ENCODE measurements around the gene AQP10.
"Not testable (repeated sequence)": the region's sequence is repeated elsewhere in the genome, so short reads cannot be mapped to it uniquely, and the experiment has no call there.

Gene AQP10

GRCh38 chr1:154290921-154291320 lies 30.0 kb upstream of the AQP10 start:
- TF ChIP-seq CTCF (IDR thresholded peaks at IDR 0.05; ENCODE audit: low read depth, low read length) = no peak

GRCh38 chr1:154295408-154296235 lies 25.3 kb upstream of the AQP10 start:
- peak in 1 of 2 donors; percentile 12 for DNase-seq (ENCODE audit: low read depth in 2 of 2)
- TF ChIP-seq CTCF (IDR thresholded peaks at IDR 0.05; ENCODE audit: low read depth, low read length) = no peak
- no peak overlapping the region for H3K4me3 ChIP-seq (replicated peaks in 1 of 2; ENCODE audit: low read depth in 2 of 2, low read length in 2 of 2)

More at GRCh38 chr1:154290921-154291320, 30.0 kb upstream of the AQP10 start:
- H3K4me3 ChIP-seq (replicated peaks in 1 of 2; ENCODE audit: low read depth in 2 of 2, low read length in 2 of 2) = no peak overlapping the region
- DNase-seq (ENCODE audit: low read depth in 2 of 2) = no peak

GRCh38 chr1:154301582-154301981 lies 19.3 kb upstream of the AQP10 start:
- no peak for TF ChIP-seq CTCF (IDR thresholded peaks at IDR 0.05; ENCODE audit: low read depth, low read length)
- no peak for DNase-seq (ENCODE audit: low read depth in 2 of 2)
- no peak overlapping the region for H3K4me3 ChIP-seq (replicated peaks in 1 of 2; ENCODE audit: low read depth in 2 of 2, low read length in 2 of 2)

GRCh38 chr1:154304664-154305337 lies 16.1 kb upstream of the AQP10 start:
- H3K4me3 ChIP-seq (replicated peaks in 1 of 2; ENCODE audit: low read depth in 2 of 2, low read length in 2 of 2) = no peak overlapping the region
- peak in 1 of 2 donors; percentile 76 for DNase-seq (ENCODE audit: low read depth in 2 of 2)
- TF ChIP-seq CTCF (IDR thresholded peaks at IDR 0.05; ENCODE audit: low read depth, low read length) = no peak

- DNase-seq (ENCODE audit: low read depth in 2 of 2) = peak in 1 of 2 donors; percentile 34
- TF ChIP-seq CTCF (IDR thresholded peaks at IDR 0.05; ENCODE audit: low read depth, low read length) = no peak
- no peak overlapping the region for H3K4me3 ChIP-seq (replicated peaks in 1 of 2; ENCODE audit: low read depth in 2 of 2, low read length in 2 of 2)
Observed at GRCh38 chr1:154306151-154306550, 14.7 kb upstream of the AQP10 start.

GRCh38 chr1:154307670-154308270 lies 13.1 kb upstream of the AQP10 start:
- not testable (repeated sequence) for H3K4me3 ChIP-seq (replicated peaks in 1 of 2; ENCODE audit: low read depth in 2 of 2, low read length in 2 of 2); DNase-seq (ENCODE audit: low read depth in 2 of 2)

GRCh38 chr1:154309136-154309535 lies 11.8 kb upstream of the AQP10 start:
- H3K4me3 ChIP-seq (replicated peaks in 1 of 2; ENCODE audit: low read depth in 2 of 2, low read length in 2 of 2); DNase-seq (ENCODE audit: low read depth in 2 of 2): not testable (repeated sequence)

- H3K4me3 ChIP-seq (replicated peaks in 1 of 2; ENCODE audit: low read depth in 2 of 2, low read length in 2 of 2); DNase-seq (ENCODE audit: low read depth in 2 of 2): not testable (repeated sequence)
Observed at GRCh38 chr1:154312229-154313065, 8.4 kb upstream of the AQP10 start.
